Lung microvascular endothelial cell (primary cell): ENCODE results near the gene WDR54. TPM values are rescaled to one million over a fixed set of nuclear protein-coding genes. Genes with fewer than 3 reads are reported as not detected.
"Not testable (repeated sequence)": the region's sequence is repeated elsewhere in the genome, so short reads cannot be mapped to it uniquely, and the experiment has no call there.

Source experiments
- DNase-seq, 2 donors: peaks; one replicate each; pipeline versions ENCODE4 v3.0.0 to v3.0.0-alpha.2; 2010; ENCODE audit warnings: low read depth in 2 of 2
- total RNA-seq: library from RNA; depleted of rRNA; stranded (reverse); fragments of >200 nt; gene quantifications from 2 replicates; pipeline ENCODE4 v1.2.1, GENCODE V29; 2014

The WDR54 gene
- total RNA-seq, 1 donor from 2014 or later = 24.0 TPM

DNA sequence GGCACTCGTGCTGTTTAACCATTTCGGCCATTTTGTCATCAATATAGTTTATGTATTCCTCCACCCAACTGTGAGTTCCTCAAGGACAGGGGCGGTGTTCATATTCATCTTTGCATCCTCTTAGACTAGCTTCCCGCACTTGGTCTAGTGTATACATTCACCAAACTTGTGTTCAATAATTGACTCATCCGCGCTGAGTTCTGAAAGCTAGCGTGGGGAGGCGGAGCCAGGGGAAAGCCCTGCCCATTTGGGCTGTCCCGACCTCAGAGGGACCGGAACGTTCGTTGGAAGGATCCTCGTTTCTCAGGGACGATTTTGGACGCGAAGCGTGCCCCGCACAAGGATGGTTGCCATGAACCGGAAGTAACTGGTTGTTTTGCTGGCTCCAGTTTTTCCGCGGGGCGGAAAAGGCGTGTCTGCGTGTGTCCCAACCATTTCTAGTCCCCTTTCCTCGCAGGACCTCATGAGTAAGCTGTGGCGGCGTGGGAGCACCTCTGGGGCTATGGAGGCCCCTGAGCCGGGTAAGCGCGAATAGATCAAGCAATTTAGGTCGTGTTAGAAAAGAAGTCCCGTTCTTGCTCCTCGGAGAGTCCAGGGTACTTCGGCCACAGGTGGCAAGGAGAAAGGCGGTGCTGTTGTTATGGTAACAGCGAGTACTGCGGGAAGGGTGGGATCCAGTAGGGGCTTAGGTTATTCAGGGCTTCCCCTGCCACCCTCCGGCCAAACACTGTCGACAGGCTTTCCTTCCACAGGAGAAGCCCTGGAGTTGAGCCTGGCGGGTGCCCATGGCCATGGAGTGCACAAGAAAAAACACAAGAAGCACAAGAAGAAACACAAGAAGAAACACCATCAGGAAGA is 33.4 kb downstream of the WDR54 start, which contains the start of gene INO80B:
Gene INO80B, plus strand, starts transcription at position 434 of the 858 bp plus-strand sequence. Its CDS starts 30 bp downstream, at position 464.
- DNase-seq = peak; percentile 99

- DNase-seq = peak in 1 of 2 donors; percentile 46
Measured at GRCh38 chr2:74457129-74457548, 35.6 kb downstream of the WDR54 start.

GRCh38 chr2:74457549-74458131 is 36.1 kb downstream of the WDR54 start:
- peak in 1 of 2 donors; percentile 76 for DNase-seq

DNA sequence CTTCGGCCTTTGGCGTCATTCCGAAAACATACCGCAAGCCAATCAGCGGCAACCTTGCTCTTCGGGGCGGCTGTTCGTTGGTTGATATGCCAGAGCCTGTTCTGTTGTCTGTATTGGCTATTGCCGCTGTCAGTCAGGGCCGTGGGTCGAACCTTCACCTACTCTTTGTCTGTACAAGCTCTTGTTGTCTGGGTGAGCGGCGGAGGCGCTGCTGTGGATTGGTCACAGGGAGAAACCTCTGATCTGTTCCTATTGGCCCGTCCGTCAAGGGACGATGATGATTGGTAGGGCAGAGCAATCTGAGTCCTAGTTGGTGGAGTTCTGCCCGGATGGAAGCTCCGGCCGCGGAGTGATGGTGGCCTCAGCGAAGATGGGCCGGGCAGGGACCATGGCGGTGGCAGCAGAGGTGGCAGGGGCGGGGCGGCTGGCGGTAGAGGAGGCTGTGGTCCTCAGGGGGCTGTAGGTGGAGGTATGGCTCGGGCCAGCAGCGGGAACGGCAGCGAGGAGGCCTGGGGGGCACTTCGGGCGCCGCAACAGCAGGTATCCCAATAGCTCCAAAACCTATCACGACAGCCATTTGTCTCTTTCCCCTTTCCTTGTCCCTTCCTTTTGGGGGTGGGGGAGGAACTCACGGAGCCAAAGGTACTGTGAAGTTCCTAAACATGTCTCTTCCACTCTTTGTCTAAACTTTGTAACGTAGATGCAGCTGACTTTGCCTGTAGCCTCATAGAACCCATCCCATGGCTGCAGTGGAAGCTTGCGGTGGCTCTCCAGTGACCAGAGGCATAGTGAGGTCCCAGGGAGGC is 36.8 kb downstream of the WDR54 start, which contains the start of gene WBP1:
Gene WBP1, plus strand, starts transcription at position 307 of the 806 bp plus-strand sequence. Its CDS starts 165 bp downstream, at position 472.
- peak; percentile 100 for DNase-seq

DNA sequence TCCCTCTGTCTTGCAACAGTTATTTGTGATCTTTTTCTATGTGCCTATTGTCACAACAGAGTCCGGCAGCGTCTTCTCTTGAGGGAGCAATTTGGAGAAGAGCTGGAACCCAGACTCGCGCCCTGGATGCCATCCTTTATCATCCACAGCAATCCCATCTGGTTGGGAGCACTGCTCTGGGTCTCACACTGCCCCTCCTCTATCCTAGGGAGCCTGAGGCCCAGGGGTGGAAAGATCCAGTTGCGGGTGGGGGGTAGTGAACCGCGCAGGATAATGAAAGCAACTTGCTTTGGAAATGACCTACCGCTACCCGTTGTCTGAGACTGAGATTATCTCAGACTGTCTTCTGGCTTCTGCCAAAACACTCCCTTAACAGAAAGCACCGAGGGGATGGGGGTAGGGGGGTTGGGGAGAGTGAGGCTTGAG is 37.4 kb downstream of the WDR54 start:
- DNase-seq = peak in 1 of 2 donors; percentile 17

DNA sequence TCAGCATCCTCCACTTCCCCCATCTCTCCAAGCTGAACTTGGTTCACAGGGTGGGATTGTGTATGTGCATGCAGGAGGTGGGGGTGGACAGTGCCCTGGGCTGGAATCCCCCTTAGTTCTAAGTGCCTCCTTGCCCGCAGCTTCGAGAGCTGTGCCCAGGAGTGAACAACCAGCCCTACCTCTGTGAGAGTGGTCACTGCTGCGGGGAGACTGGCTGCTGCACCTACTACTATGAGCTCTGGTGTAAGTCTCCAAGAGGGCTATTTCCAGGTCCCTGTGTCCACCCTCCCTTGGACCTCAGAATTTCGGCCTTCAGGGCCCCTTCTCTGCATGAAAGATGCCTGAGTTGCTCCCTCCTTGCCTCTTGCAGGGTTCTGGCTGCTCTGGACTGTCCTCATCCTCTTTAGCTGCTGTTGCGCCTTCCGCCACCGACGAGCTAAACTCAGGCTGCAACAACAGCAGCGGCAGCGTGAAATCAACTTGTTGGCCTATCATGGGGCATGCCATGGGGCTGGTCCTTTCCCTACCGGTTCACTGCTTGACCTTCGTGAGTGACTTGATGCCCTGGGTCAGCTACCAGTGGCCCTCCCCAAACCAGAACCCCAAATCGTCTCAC is 38.1 kb downstream of the WDR54 start:
- not testable (repeated sequence) for DNase-seq

DNA sequence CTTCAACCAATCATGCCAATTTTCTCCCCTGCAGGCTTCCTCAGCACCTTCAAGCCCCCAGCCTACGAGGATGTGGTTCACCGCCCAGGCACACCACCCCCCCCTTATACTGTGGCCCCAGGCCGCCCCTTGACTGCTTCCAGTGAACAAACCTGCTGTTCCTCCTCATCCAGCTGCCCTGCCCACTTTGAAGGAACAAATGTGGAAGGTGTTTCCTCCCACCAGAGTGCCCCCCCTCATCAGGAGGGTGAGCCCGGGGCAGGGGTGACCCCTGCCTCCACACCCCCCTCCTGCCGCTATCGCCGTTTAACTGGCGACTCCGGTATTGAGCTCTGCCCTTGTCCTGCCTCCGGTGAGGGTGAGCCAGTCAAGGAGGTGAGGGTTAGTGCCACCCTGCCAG is 38.7 kb downstream of the WDR54 start:
- DNase-seq = not testable (repeated sequence)

- no peak for DNase-seq
Measured at GRCh38 chr2:74461187-74462053, 39.9 kb downstream of the WDR54 start.

GRCh38 chr2:74462054-74462785 is 40.7 kb downstream of the WDR54 start:
- no peak for DNase-seq

DNA sequence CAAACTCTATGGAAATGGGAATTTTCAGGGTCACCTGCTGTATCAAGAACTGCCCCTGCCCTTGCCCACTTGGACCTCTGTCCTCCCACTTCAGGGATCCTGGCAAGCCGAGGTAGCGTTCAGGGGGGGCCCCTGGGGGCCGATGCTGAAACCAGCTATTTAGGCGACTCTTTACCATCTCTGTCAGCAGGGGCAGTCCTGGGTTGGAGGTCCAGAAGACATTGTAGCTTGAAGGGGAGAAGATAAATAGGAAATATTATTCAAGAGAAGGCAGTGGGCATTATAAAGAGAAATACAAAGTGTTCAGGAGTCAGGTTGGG is 41.2 kb downstream of the WDR54 start:
- DNase-seq = no peak

- peak in 1 of 2 donors; percentile 21 for DNase-seq
Measured at GRCh38 chr2:74464406-74464805, 42.9 kb downstream of the WDR54 start.

- DNase-seq = not testable (repeated sequence)
Measured at GRCh38 chr2:74470742-74471141, 49.2 kb downstream of the WDR54 start.

- DNase-seq = no peak
Measured at GRCh38 chr2:74471332-74472065, 50.0 kb downstream of the WDR54 start.

GRCh38 chr2:74472086-74472944 is 50.8 kb downstream of the WDR54 start, which contains the start of gene MRPL53:
Gene MRPL53, minus strand, starts transcription at chr2:74472680. Its CDS starts 20 bp downstream, at chr2:74472660.
- DNase-seq = peak; percentile 95

GRCh38 chr2:74472945-74473258 is 51.4 kb downstream of the WDR54 start:
- no peak for DNase-seq

DNA sequence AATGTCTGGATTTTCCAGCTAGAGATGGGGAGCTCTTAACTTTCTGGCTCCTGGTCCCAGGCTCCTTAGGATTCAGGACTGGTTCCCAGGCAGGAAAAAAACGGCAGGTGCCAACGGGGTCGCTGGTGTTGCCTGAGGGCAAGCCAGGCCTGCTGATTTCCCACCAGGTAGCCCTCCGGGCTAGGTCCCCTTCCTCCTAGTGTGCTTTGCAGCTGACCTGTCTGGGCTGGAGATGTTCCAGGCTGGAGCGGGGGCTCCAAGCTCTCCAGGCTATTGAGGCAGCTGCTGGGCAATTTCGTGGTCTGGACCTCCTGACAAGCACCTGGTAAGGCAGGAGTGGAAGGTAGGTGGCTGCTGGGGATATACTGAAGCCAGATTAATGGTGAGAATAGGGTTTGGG is 53.0 kb downstream of the WDR54 start:
- no peak for DNase-seq

GRCh38 chr2:74474899-74475298 is 53.4 kb downstream of the WDR54 start:
- DNase-seq = peak; percentile 25 to 27
